Muscle of leg (tissue), 11 donors: ENCODE results near the gene KDM4F. TPM values are rescaled to one million over a fixed set of nuclear protein-coding genes. Genes with fewer than 3 reads are reported as not detected.
"Not testable (repeated sequence)": the region's sequence is repeated elsewhere in the genome, so short reads cannot be mapped to it uniquely, and the experiment has no call there.

Experiments
- DNase-seq: peaks from one replicate; pipeline ENCODE4 v3.0.0; 2013
- H3K27ac ChIP-seq: one replicate; pipeline ENCODE4 v1.5.1; 2013; ENCODE audit warnings: mild to moderate bottlenecking, low read length, control low read depth
- H3K27me3 ChIP-seq: one replicate; pipeline ENCODE4 v1.6.1; 2013; ENCODE audit warnings: low read length; ENCODE audit not compliant: control insufficient read depth, insufficient read depth
- H3K36me3 ChIP-seq: one replicate; pipeline ENCODE4 v1.6.1; 2013; ENCODE audit warnings: low read length; ENCODE audit not compliant: control insufficient read depth, insufficient read depth
- H3K4me1 ChIP-seq: one replicate; pipeline ENCODE4 v1.6.1; 2013; ENCODE audit warnings: low read length; ENCODE audit not compliant: control insufficient read depth, insufficient read depth
- H3K4me3 ChIP-seq: one replicate; pipeline ENCODE4 v1.5.1; 2013; ENCODE audit warnings: low read length, control low read depth
- H3K9me3 ChIP-seq: replicated peaks from 2 replicates; pipeline ENCODE4 v1.6.1; 2013; ENCODE audit warnings: low read depth, low read length; ENCODE audit not compliant: control insufficient read depth
- WGBS: methylation state at CpG from one replicate; pipeline ENCODE4 v1.1.5; 2013; ENCODE audit warnings: missing lambda C conversion rate; ENCODE audit not compliant: insufficient coverage; 5-methylcytosine and 5-hydroxymethylcytosine counted together
- polyA plus RNA-seq, 8 donors: library from polyadenylated mRNA; unstranded; fragments of 120-200 nt; gene quantifications; one replicate each; pipeline versions ENCODE4 v1.2.1 to v1.2.3, GENCODE V29; 2013; ENCODE audit warnings: inconsistent platforms in 1 of 8, low replicate concordance in 1 of 8; ENCODE audit not compliant: insufficient read length in 8 of 8, insufficient read depth in 1 of 8
- total RNA-seq: library from RNA; stranded (reverse); fragments of 120-200 nt; gene quantifications from one replicate; pipeline ENCODE4 v1.2.4, GENCODE V29; 2013

KDM4F gene
- total and polyA plus RNA-seq, 9 donors, result not detected

DNA sequence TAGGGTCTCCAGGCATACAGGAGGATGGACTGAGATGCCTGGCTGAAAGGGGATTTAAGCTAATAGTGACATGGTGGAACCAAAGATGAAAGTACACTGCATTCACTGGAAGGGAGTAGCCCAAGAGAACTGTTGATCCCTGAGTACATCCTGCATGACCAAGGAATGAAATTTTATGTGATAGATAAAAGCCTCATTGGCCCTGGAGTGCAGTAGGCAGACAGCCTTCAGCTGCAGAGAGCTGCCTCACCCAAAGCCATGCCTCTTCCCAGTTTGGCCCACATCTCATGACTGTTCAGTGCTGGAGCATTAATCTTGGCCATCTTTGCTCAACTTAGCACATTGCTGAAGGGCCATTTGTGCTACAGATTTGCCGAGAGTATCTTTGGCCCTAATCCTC, 16.2 kb upstream of the KDM4F start:
- Histone ChIP-seq H3K4me3 (no peak overlapping the region), H3K36me3 (no peaks in the 10 kb centered on the region), H3K9me3 (no peaks in the 10 kb centered on the region), H3K27ac (no peak overlapping the region), H3K27me3 (peaks cover 7% of the 10 kb centered on the region), H3K4me1 (no peaks in the 10 kb centered on the region)
- 83% methylated on average over 1 of the region's 1 CpG for WGBS
- DNase-seq, result no peak

- Histone ChIP-seq H3K4me1 (no peaks in the 10 kb centered on the region), H3K27me3 (peaks cover 8% of the 10 kb centered on the region), H3K36me3 (no peaks in the 10 kb centered on the region), H3K27ac (no peak overlapping the region), H3K9me3 (no peaks in the 10 kb centered on the region), H3K4me3 (no peak overlapping the region)
- no peak for DNase-seq
- WGBS, result 82% methylated on average over 1 of the region's 2 CpGs
Observed at GRCh38 chr11:95035316-95035715, 13.9 kb upstream of the KDM4F start.

DNA sequence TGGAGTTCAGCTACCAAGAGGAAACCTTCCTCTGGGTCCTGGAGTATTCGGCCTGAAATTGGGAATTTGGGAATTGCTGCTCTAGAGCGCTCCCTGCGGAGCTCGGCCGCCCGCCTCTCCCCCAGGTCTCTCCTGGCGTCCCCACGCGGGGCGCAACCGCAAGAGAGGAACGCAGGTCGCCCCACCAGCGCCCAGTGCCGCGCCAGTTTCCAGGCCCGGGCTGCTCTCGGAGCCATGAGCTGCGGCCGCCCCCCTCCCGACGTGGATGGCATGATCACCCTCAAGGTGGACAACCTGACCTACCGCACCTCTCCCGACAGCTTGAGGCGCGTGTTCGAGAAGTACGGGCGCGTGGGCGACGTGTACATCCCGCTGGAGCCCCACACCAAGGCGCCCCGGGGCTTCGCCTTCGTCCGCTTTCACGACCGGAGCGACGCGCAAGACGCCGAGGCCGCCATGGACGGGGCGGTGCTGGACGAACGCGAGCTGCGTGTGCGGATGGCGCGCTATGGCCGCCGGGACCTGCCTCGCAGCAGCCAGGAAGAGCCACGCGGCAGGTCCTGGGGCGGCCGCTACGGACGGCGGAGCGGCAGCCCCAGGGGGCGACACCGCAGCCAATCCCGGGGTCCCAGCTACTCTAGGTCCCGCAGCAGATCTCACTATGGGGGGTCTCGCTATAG, 11.7 kb upstream of the KDM4F start:
- not testable (repeated sequence) for H3K9me3 ChIP-seq, H3K4me1 ChIP-seq, H3K36me3 ChIP-seq, H3K27ac ChIP-seq
- Histone ChIP-seq H3K4me3 (peak overlapping the region; percentile 28), H3K27me3 (peaks cover 16% of the 10 kb centered on the region)
- peak; percentile 24 for DNase-seq
- 19% methylated on average over 70 of the region's 71 CpGs for WGBS

GRCh38 chr11:95042239-95042638, 7.0 kb upstream of the KDM4F start:
- no CpG with 5 or more reads among the region's 1 CpG for WGBS
- no peaks in the 10 kb centered on the region for H3K4me1 ChIP-seq
- no peak overlapping the region for H3K4me3 ChIP-seq
- H3K27ac ChIP-seq, result no peak overlapping the region
- H3K36me3 ChIP-seq, result no peaks in the 10 kb centered on the region
- H3K27me3 ChIP-seq, result peaks cover 22% of the 10 kb centered on the region
- H3K9me3 ChIP-seq, result no peaks in the 10 kb centered on the region
- no peak for DNase-seq

GRCh38 chr11:95042906-95043305, 6.3 kb upstream of the KDM4F start:
- no peak for DNase-seq
- Histone ChIP-seq H3K27ac (no peak overlapping the region), H3K36me3 (no peaks in the 10 kb centered on the region), H3K4me1 (no peaks in the 10 kb centered on the region), H3K9me3 (no peaks in the 10 kb centered on the region), H3K27me3 (peaks cover 18% of the 10 kb centered on the region), H3K4me3 (no peak overlapping the region)
- WGBS, result 92% methylated on average over 2 of the region's 3 CpGs

DNA sequence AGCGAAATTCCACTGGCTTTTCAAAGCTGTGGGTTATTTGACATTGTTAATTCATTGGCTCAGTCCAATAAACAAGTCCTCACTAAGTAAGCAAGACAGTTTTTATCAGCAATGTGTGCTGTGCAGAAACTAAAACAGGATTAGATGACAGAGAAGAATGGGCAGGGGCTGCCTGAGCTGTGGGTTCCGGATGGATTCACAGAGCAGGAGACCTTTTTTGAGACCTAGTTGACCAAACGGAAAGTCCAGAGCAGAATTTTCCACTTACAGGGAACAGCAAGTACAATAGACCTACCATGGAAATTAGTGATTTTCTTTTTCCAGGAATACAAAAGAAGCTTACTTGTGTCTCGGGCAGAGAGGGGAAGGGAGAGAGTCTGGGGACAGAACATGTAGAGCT, 5.2 kb upstream of the KDM4F start:
- no peaks in the 10 kb centered on the region for H3K36me3 ChIP-seq
- peaks cover 15% of the 10 kb centered on the region for H3K27me3 ChIP-seq
- H3K4me3 ChIP-seq, result no peak overlapping the region
- H3K27ac ChIP-seq, result no peak overlapping the region
- H3K4me1 ChIP-seq, result no peaks in the 10 kb centered on the region
- 65% methylated on average over 2 of the region's 4 CpGs for WGBS
- no peaks in the 10 kb centered on the region for H3K9me3 ChIP-seq
- no peak for DNase-seq

DNA sequence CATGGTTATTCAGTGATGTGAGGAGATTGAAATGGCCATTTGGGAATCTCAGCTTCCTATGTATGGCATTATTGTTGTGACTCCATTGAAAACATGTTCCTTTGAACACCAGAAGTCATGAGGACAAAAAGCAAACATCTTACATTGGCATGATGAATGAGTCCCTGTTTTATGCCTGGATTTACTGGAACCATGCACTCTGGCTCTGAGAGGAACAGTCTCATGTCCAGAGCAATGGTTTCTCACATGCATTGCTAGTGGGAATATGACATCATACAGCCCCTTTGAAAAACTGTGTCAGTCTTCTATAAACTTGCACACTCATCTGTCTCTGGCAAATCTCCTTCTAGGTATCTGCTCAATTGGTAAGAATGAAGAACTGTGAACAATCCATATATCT, 3.4 kb upstream of the KDM4F start:
- Histone ChIP-seq H3K9me3 (no peaks in the 10 kb centered on the region), H3K4me1 (no peaks in the 10 kb centered on the region), H3K27me3 (peaks cover 15% of the 10 kb centered on the region), H3K4me3 (no peak overlapping the region), H3K36me3 (no peaks in the 10 kb centered on the region), H3K27ac (no peak overlapping the region)
- no peak for DNase-seq

DNA sequence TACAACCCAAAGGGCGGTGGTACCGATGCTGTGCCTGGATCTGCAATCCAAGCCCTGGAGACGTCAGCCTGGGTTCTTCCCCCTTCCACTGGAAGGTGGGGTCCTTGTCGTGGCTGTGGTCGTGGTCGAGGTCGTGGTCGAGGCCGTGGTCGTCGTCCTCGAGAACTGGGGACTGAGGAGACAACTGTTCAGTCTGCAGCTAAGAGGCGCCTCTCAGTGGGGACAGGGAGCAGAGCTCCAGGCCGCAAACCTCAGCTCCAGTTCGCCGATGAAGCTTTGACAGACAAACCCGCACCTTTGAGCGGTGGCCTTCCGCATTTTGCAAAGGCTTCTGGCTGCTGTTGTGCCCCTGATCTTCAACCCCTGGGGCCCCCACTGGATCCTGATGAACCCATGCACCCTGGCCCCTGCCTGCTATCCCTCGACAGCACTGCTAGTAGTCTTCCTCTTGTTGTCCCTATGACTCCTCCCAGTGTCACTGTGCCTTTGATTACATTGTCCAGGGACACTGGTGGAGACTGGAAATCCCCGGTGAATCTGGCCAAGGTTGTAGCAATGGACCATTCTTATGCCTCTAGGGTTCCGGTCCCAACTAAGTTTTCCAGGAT, 1.5 kb downstream of the KDM4F start:
- H3K27ac ChIP-seq, result no peak overlapping the region
- H3K27me3 ChIP-seq, result peaks cover 5% of the 10 kb centered on the region
- no peaks in the 10 kb centered on the region for H3K36me3 ChIP-seq
- no peak for DNase-seq
- H3K9me3 ChIP-seq, result no peaks in the 10 kb centered on the region
- 91% methylated on average over 22 of the region's 22 CpGs for WGBS
- no peak overlapping the region for H3K4me3 ChIP-seq
- no peaks in the 10 kb centered on the region for H3K4me1 ChIP-seq

GRCh38 chr11:95054356-95054755, 5.1 kb downstream of the KDM4F start:
- DNase-seq, result no peak
- H3K27me3 ChIP-seq, result peaks cover 5% of the 10 kb centered on the region
- H3K27ac ChIP-seq, result no peak overlapping the region
- WGBS, result 60% methylated on average over 1 of the region's 2 CpGs
- H3K4me1 ChIP-seq, result no peaks in the 10 kb centered on the region
- no peaks in the 10 kb centered on the region for H3K9me3 ChIP-seq
- H3K36me3 ChIP-seq, result no peaks in the 10 kb centered on the region
- no peak overlapping the region for H3K4me3 ChIP-seq

DNA sequence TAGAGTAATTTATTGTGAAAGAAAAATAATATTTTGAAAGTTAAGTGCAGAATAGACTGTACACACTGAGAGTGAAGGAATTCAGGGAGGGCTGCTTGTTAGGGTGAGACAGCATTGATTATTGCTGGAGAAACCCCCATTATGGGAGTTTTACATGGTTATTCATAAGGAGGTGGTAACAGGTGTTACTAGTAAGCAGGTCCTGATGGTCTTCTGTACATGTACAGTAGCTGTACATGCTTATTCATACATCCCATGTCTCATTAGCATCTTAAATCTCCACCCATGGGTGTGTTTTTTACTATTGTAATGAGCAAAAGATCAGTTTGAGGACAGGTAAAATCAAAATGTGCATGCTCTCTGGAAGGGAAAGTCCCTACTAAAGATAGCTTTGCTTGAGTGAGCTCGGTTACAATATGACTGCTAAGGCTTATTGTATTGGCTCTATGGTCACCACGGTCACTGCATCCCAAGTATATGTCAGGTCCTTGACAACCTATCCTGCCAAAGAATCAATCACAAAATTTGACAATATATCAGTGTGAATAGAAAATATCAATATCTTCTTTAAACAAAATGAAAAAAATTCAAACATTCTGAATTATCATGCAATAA, 6.2 kb downstream of the KDM4F start:
- no peaks in the 10 kb centered on the region for H3K36me3 ChIP-seq
- H3K27ac ChIP-seq, result no peak overlapping the region
- H3K27me3 ChIP-seq, result peaks cover 5% of the 10 kb centered on the region
- no peaks in the 10 kb centered on the region for H3K9me3 ChIP-seq
- H3K4me3 ChIP-seq, result no peak overlapping the region
- 0% methylated on average over 1 of the region's 2 CpGs for WGBS
- no peaks in the 10 kb centered on the region for H3K4me1 ChIP-seq
- DNase-seq, result no peak
